ENCODE data around the gene CAPN15.

CAPN15 gene

DNA sequence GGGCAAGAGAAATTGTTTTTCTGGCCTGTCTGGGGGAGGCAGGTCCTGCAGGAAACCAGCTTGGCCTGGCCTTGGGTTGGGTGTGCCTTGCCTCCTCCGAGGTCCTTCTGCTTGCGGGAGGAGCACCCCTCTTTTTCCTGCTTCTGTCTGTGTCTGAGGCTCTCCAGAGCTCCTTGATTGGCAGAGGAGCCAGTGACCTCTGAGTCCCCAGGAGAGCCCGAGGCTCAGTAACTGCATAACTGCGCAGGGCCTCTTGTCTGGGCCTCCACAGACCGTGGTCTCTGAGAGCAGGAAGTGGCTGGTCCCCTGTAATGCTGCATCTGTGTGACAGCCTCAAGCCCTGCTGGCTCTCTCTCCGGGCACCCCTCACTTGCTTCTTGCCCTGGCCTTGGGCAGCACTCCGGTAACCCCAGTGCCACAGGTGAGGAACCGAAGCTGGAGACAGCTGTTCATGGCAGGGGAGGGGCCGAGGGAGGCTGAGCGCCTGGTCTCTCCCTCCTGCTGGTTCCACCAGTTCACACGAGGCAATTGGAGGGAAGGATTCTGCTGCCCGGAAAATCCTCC lies 1.6 kb downstream of the CAPN15 start:
- Histone ChIP-seq H3K4me1 (ENCODE audit: control insufficient read depth, insufficient read depth, low read length) (peaks cover 41% of the 10 kb centered on the region), H3K36me3 (ENCODE audit: control insufficient read depth, insufficient read depth, low read length, severe bottlenecking) (no peaks in the 10 kb centered on the region), H3K4me3 (ENCODE audit: low read length) (peak overlapping the region; percentile 94), H3K27me3 (replicated peaks; ENCODE audit: control insufficient read depth, insufficient read depth, low read length) (no peaks in the 10 kb centered on the region), H3K9me3 (ENCODE audit: control insufficient read depth, low read length) (no peaks in the 10 kb centered on the region), H3K9ac (ENCODE audit: low read length) (peak overlapping the region; percentile 98)
- DNase-seq (ENCODE audit: low read depth) = no peak

DNA sequence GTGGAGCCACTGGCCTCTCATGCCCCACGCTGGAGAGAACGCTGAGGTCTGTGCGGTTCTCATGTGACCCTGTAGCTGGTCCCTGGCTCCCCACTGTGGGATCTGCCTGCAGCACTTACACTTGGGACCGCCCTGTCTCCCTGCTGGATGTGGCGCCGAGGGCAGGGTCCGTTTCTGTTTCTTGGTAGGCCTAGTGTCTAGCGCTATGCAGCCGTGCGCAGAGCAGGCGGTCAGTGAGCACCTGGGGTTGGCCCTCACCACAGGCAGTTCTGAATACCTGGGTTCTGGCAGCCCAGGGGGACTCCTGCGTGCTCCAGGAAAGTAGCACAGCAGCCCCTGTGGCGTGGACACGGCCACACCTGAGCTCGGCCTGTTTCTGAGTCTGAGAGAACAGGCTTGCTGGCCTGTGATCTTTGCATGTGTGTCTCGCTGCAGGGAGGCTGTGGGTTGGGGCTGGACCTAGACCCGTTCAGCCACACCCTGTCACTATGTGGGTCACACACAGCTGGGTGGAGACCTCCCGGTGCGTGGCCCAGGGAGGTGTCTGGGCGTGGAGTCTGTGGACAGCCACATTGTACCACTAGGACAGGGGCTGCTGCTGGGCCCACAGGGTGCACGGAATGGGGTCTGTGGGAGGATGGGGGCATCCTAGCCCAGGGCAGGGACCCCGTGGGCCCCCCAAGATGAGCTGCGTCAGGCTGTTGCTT lies 2.8 kb downstream of the CAPN15 start:
- no peaks in the 10 kb centered on the region for H3K9me3 ChIP-seq (ENCODE audit: control insufficient read depth, low read length)
- peak overlapping the region; percentile 98 for H3K9ac ChIP-seq (ENCODE audit: low read length)
- DNase-seq (ENCODE audit: low read depth) = no peak
- peaks cover 42% of the 10 kb centered on the region for H3K4me1 ChIP-seq (ENCODE audit: control insufficient read depth, insufficient read depth, low read length)
- peak overlapping the region; percentile 94 for H3K4me3 ChIP-seq (ENCODE audit: low read length)
- no peaks in the 10 kb centered on the region for H3K36me3 ChIP-seq (ENCODE audit: control insufficient read depth, insufficient read depth, low read length, severe bottlenecking)
- H3K27me3 ChIP-seq (replicated peaks; ENCODE audit: control insufficient read depth, insufficient read depth, low read length) = no peaks in the 10 kb centered on the region

DNA sequence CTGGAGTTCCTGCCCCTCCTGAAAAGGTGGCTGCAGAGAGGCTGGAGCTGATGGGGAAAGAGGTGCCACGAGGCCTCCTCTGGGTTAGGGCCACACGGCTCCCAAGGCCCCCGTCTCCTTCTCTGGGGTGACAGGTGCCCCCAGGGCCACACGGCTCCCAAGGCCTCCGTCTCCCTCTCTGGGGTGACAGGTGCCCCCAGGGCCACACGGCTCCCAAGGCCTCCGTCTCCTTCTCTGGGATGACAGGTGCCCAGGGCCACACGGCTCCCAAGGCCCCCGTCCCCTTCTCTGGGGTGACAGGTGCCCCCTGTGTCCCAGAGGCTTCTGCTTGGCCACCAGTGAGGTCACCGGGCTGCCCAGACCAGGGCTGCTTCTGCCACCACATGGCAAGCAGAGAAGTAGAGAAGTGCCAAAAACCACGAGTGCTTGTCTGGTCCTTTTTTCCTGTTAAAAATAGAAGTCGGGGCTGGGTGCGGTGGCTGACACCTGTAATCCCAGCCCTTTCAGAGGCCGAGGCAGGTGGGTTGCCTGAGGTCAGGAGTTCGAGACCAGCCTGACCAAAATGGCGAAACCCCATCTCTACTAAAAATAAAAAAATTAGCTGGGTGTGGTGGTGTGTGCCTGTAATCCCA lies 4.1 kb downstream of the CAPN15 start:
- Histone ChIP-seq H3K9me3 (ENCODE audit: control insufficient read depth, low read length) (no peaks in the 10 kb centered on the region), H3K27me3 (replicated peaks; ENCODE audit: control insufficient read depth, insufficient read depth, low read length) (no peaks in the 10 kb centered on the region), H3K4me3 (ENCODE audit: low read length) (no peak overlapping the region), H3K4me1 (ENCODE audit: control insufficient read depth, insufficient read depth, low read length) (peaks cover 33% of the 10 kb centered on the region), H3K36me3 (ENCODE audit: control insufficient read depth, insufficient read depth, low read length, severe bottlenecking) (no peaks in the 10 kb centered on the region), H3K9ac (ENCODE audit: low read length) (no peak overlapping the region)
- DNase-seq (ENCODE audit: low read depth) = no peak

DNA sequence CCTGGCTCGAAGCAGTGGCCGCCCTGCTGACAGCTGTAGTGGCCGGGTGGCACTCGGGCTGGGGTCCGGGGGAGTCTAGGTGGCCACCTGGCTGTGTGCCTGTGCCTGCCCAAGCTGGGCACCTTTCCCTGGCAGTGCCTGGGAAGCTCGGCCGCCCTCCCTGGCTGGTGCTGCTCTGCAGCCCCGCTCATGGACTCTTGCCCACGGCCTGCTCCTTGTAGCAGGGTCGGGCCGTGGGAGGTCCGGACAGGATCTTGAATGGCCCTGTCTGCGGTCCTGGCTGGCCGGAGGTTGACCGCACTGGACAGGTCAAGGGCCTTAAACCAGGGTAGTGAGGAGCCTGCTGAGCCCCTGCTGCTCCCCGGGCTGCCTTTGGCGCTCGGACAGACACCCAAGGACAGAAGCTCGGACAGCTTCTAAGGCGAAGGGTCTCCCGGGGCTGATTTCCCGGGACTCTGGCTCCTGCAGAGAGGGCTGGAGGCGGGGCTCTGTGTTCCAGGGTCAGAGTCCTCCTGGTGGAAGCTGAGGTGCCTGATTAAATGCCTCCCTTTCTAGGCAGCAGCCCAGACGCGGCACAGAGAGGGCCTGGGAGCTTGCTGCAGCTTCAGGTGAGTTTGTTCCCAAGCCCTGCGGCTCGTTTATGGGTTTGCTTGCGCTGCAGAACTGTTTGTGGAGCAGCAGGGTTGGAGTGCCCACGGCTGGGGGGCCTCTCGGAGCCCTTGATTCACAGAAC lies 6.0 kb downstream of the CAPN15 start:
- no peak overlapping the region for H3K9ac ChIP-seq (ENCODE audit: low read length)
- H3K27me3 ChIP-seq (replicated peaks; ENCODE audit: control insufficient read depth, insufficient read depth, low read length) = no peaks in the 10 kb centered on the region
- H3K4me3 ChIP-seq (ENCODE audit: low read length) = no peak overlapping the region
- peaks cover 5% of the 10 kb centered on the region for H3K36me3 ChIP-seq (ENCODE audit: control insufficient read depth, insufficient read depth, low read length, severe bottlenecking)
- H3K4me1 ChIP-seq (ENCODE audit: control insufficient read depth, insufficient read depth, low read length) = peaks cover 32% of the 10 kb centered on the region
- H3K9me3 ChIP-seq (ENCODE audit: control insufficient read depth, low read length) = no peaks in the 10 kb centered on the region
- DNase-seq (ENCODE audit: low read depth) = no peak

DNA sequence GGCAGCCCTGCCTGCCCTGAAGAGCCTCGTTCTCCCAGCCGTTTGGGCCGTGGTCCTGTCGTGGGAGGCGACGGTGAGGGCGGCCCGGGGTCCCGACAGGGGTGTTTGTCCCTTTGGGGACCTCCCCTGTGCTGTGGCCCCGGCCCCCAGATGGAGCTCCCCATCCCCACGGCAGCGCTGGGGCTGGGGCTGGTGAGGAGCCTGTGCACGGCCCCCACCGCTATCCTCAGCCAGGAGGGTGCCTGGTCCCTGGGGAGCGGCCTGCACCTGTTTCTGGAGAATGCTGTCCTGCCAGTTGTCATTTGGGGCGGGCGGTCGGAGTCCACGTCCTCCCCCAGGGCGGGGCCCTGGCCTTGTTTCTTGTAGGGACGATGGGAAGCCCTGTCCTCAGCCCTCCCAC lies 6.6 kb downstream of the CAPN15 start:
- Histone ChIP-seq H3K27me3 (replicated peaks; ENCODE audit: control insufficient read depth, insufficient read depth, low read length) (no peaks in the 10 kb centered on the region), H3K36me3 (ENCODE audit: control insufficient read depth, insufficient read depth, low read length, severe bottlenecking) (peaks cover 5% of the 10 kb centered on the region), H3K9me3 (ENCODE audit: control insufficient read depth, low read length) (no peaks in the 10 kb centered on the region), H3K4me3 (ENCODE audit: low read length) (no peak overlapping the region), H3K9ac (ENCODE audit: low read length) (no peak overlapping the region), H3K4me1 (ENCODE audit: control insufficient read depth, insufficient read depth, low read length) (peaks cover 29% of the 10 kb centered on the region)
- no peak for DNase-seq (ENCODE audit: low read depth)

DNA sequence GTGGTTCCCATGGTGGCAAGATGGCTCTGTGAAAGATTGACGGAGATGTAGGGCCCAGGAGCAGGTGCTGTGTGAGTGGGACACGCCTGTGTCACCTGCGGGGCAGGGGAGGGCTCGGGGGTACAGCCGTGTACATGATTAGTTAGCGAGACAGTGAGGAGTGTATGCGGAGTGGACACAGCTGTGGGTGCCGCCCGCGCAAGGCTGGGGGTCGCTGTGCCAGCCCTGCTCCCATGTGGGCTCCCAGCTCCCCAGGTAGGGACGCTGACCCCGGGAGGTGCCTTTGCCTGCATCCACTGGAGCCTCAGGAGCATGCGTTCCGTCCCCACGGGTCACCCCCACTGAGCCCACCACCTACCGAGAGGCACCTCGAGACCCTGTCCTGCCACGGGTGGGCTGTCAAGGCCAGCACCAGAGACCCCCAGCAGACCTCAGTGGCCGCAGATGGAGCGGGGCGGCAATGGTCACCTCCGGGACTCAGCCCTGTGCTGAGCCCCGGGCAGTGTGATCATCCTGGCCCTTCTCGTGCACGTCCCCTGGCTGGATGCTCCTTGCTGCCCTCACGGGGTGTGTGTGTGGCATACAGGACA lies 7.4 kb downstream of the CAPN15 start:
- peaks cover 21% of the 10 kb centered on the region for H3K4me1 ChIP-seq (ENCODE audit: control insufficient read depth, insufficient read depth, low read length)
- DNase-seq (ENCODE audit: low read depth) = no peak
- peak overlapping the region; percentile 63 for H3K9ac ChIP-seq (ENCODE audit: low read length)
- H3K4me3 ChIP-seq (ENCODE audit: low read length) = peak overlapping the region; percentile 27
- H3K9me3 ChIP-seq (ENCODE audit: control insufficient read depth, low read length) = no peaks in the 10 kb centered on the region
- peaks cover 5% of the 10 kb centered on the region for H3K36me3 ChIP-seq (ENCODE audit: control insufficient read depth, insufficient read depth, low read length, severe bottlenecking)
- no peaks in the 10 kb centered on the region for H3K27me3 ChIP-seq (replicated peaks; ENCODE audit: control insufficient read depth, insufficient read depth, low read length)

DNA sequence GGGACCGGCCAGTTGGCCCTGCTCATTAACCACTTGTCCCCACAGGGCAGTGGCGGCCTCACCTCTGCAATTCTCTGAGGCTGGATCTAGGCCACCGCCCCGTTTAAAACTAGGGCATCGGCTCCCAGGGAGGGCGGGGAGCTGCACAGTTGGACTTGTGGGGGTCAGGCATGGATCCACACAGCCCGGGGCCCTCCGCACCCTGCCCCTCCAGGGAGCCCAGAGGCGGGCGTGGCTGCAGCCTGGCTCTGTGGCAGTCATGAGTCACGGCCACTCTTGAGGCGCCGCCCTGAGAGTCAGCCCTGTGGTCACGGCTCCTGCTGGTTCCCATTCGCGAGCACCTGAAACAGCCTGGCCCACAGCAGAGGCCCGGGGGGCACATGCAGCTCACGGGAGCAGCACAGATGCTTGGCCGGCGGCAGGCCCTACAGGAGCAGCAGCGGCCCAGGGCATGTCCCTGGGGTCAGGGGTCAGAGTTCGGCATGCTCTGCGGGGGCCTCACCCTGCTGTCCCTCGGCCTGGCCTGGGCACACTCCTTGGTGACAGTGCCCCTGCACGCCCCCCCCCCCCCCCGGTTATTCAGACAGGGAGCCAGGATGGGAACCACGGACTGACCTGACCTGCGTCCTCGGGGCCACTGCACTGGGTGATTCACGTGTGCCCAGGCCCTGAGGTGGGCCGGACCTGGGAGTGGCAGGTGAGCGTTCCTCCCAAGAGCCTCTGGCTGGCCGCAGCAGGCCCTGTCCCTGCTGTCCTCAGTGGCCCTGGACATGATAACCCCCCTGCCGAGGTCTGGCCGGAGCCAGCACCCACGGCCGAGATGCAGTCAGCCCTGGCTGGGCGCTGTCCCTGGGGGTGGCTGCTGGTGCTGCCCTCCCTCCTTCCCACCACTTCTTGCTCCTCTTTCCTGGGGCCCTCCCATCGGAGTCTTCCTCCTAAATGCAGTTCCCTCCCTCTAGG lies 8.2 kb downstream of the CAPN15 start:
- H3K9ac ChIP-seq (ENCODE audit: low read length) = peak overlapping the region; percentile 63
- H3K4me3 ChIP-seq (ENCODE audit: low read length) = peak overlapping the region; percentile 27
- H3K27me3 ChIP-seq (replicated peaks; ENCODE audit: control insufficient read depth, insufficient read depth, low read length) = no peaks in the 10 kb centered on the region
- peaks cover 14% of the 10 kb centered on the region for H3K4me1 ChIP-seq (ENCODE audit: control insufficient read depth, insufficient read depth, low read length)
- peak; percentile 68 for DNase-seq (ENCODE audit: low read depth)
- peaks cover 5% of the 10 kb centered on the region for H3K36me3 ChIP-seq (ENCODE audit: control insufficient read depth, insufficient read depth, low read length, severe bottlenecking)
- no peaks in the 10 kb centered on the region for H3K9me3 ChIP-seq (ENCODE audit: control insufficient read depth, low read length)

DNA sequence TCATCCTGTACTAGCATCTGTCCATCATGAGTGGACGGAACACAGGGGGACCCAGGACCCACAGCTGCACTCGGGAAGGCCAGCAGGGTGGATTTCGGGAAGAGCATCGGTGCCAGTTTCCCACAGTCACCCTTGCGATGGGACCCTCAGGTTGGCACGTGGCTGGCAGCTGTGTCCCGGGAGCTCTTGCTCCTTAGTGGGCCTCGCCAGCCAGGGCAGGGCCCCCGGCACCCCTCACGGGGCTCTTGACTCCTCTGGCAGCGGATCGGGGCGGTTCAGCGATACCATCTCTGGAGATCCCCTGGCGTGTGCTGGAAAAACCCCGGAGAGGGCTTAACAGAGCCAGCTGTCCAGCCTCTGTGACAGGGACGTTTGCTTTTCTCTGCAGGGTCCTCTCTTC lies 9.2 kb downstream of the CAPN15 start:
- Histone ChIP-seq H3K9me3 (ENCODE audit: control insufficient read depth, low read length) (no peaks in the 10 kb centered on the region), H3K4me1 (ENCODE audit: control insufficient read depth, insufficient read depth, low read length) (peaks cover 14% of the 10 kb centered on the region), H3K36me3 (ENCODE audit: control insufficient read depth, insufficient read depth, low read length, severe bottlenecking) (peaks cover 9% of the 10 kb centered on the region), H3K27me3 (replicated peaks; ENCODE audit: control insufficient read depth, insufficient read depth, low read length) (no peaks in the 10 kb centered on the region), H3K4me3 (ENCODE audit: low read length) (no peak overlapping the region), H3K9ac (ENCODE audit: low read length) (no peak overlapping the region)
- no peak for DNase-seq (ENCODE audit: low read depth)

DNA sequence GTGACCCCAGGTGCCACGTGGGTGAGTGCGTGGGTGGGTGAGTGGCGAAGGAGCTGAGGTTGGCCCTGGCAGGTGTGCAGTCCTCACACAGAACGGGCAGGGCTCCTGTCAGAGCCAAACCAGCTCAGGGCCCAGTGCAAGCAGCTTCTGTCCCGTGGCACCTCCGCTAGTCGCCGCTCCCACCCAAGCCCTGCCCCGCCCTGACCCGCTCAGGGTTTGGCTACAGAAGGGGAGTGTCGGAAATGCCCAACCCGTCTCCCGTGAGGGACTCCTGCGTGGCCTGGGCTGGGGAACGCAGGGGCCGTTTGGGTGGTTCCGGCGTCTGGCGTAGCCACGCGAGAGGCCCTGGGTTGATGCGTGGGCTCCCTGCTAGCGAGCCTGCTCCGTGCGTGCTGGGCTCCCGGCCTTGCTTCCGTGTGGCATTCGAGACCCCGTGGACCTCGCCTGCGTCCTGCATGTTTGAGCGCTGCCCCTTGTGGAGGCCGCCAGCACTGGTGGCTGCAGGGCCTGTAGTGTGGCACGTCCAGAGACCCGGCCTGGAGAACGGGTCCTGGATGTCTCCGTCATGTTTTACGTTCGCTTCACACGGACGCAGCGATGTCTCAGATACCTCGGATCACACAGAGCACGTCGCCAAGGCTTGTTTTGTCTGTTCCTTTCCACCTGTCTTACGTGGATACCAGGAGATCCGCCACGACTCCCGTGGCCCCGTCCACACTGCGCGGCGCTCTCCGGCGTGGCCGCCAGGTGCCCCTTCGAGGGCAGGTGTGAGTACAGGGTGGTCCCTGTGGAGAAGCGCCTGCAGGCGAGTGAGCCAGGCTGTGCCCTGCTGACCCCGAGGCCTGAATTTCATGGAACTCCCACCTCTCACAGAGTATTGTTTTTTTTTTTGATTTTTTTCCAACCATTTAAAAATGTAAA lies 10.2 kb downstream of the CAPN15 start:
- no peak overlapping the region for H3K4me3 ChIP-seq (ENCODE audit: low read length)

More for the DNA sequence above, 10.2 kb downstream of the CAPN15 start:
- H3K36me3 ChIP-seq (ENCODE audit: control insufficient read depth, insufficient read depth, low read length, severe bottlenecking) = peaks cover 9% of the 10 kb centered on the region
- no peaks in the 10 kb centered on the region for H3K27me3 ChIP-seq (replicated peaks; ENCODE audit: control insufficient read depth, insufficient read depth, low read length)
- H3K9me3 ChIP-seq (ENCODE audit: control insufficient read depth, low read length) = no peaks in the 10 kb centered on the region
- H3K4me1 ChIP-seq (ENCODE audit: control insufficient read depth, insufficient read depth, low read length) = peaks cover 14% of the 10 kb centered on the region
- no peak for DNase-seq (ENCODE audit: low read depth)
- H3K9ac ChIP-seq (ENCODE audit: low read length) = no peak overlapping the region
